Hindlimb muscle (tissue), 1 donor: ENCODE measurements around the gene CFAP221. TPM values are rescaled to one million over a fixed set of nuclear protein-coding genes. Genes with fewer than 3 reads are reported as not detected.

Source experiments
- DNase-seq: peaks from one replicate; pipeline ENCODE4 v3.0.0-alpha.2; 2013
- polyA plus RNA-seq: library from polyadenylated mRNA; unstranded; fragments of 120-200 nt; gene quantifications from one replicate; pipeline ENCODE4 v1.2.1, GENCODE V29; 2013; ENCODE audit not compliant: insufficient read length

The CFAP221 gene
- polyA plus RNA-seq, 1 donor, result 0.15 TPM

DNA sequence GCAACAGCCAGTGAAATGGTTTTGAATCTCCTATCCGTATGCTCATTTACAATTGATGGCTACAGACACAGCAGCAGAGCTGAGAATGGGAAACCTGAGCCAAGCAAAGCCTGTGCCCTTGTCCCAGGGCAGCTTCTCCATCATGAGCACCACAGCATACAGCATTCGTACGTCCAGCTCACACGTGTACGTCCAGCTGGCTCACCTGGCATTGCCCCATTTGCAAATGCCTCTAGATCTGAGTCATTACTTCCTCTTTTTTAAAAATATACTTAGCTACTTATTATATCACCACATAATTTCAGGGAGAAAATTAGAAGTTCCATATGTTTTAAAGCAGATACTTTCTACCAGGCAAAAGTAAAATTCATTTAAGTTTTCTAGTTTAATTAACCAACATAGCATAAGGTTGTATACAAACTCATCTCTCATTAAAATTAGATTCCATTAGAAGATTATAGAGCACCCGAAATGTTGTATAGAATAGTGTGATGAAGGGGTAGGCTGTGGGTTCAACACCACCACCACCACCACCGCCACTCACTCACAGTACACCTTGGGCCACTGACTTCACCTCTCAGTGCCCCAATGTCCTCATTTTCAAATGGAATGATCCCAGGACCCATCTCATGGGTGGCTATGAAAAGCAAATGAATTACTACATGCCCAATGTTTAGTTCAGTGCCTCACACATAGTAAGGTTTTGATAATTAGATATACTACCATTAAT lies 103.4 kb downstream of the CFAP221 start:
- DNase-seq, result no peak

DNA sequence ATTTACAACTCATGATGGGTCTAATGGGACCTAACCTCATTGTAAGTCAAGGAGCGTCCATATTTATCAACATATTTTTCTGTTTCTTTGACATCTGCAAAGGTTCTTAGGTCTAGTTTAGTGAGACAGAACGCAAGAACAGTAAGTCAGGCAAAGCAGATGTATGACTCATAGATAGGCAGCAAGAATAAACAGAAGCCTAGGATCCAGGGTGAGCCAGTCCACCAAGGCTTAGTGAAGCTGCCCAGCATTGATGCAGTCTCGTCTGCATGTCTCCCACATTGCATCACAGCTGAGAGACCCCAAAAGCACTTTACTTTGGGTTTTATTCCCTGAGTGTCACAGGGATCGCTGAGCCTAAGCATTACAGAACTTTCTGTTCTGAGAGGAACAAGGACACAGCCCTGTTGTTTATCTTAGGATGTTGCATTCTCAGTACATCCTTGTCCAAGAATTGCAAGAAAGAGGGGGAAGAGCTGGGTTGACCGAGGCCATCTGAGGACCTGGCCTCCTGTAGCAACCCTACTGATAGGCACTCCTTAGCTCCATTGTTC lies 105.2 kb downstream of the CFAP221 start:
- DNase-seq, result no peak

DNA sequence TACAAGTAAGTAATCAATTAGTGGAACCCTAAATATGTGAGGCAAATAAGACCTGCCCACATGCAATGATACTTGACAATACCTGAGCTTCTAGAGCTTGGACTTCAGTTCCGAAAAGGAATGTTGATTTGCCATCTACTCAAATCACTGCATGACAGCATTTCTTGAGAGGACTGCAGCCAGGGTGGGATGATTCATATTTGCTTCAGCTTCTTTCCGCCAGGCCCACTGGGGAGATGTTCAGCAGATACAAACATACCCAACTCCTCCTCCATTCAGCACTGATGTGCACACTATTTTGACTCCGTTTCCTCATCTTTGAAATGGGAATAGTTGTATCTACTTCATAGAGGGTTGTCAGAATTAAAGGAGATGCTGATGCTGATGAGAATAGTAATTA lies 106.0 kb downstream of the CFAP221 start:
- DNase-seq, result no peak

DNA sequence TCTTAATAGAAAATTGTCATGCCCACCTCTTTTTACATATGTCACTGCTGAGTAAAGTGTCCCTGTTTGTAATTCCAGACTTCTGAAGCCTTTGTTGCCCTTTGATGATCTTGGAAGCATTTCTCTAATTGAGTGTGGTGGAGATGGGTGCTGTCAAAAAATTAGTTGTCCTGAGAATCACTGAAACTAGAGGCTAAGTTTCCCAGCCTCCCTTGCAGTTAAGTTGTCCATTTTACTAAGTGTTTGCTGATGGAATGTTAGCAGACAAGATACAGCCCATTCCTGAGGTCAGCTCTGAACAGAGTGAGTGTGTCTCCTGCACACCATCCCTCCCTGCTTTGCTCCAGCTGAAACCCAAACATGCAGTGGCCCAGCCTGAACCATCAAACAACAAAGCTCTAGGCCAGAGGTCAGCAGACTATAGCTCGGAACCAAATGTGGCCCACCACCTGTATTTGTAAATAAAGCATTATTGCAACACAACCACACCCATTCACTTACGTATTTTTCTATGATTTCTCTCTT lies 106.7 kb downstream of the CFAP221 start:
- DNase-seq, result no peak

DNA sequence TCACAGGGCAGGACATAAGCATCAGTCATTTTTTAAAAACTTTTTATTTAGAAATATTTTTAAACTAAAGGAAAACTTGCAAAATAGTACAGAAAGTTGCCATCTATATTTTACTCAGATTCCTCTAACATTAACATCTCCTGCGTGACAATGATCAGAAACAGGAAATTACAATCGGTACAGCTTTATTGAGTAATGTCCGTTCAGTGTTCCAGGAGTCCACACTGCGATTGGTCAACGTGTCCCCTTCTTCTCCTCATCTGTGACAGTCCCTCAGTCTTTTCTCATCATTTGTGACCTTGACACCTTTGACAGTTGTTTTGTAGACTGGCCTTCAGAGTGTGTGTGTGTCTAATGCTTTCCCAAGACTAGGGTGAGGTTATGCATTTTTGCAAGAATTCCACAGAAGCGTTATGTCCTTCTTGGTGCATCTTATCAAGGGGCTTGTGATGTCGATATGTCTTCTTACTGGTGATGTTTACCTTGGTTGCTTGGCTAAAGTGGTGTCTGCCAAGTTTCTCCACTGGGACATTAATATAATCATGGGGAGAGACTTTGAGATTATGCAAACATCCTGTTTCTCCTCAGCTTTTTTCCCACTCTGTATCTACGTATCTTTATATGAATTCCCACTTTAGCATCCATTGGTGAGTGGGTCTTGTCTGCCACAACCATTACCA lies 113.4 kb downstream of the CFAP221 start:
- no peak for DNase-seq

DNA sequence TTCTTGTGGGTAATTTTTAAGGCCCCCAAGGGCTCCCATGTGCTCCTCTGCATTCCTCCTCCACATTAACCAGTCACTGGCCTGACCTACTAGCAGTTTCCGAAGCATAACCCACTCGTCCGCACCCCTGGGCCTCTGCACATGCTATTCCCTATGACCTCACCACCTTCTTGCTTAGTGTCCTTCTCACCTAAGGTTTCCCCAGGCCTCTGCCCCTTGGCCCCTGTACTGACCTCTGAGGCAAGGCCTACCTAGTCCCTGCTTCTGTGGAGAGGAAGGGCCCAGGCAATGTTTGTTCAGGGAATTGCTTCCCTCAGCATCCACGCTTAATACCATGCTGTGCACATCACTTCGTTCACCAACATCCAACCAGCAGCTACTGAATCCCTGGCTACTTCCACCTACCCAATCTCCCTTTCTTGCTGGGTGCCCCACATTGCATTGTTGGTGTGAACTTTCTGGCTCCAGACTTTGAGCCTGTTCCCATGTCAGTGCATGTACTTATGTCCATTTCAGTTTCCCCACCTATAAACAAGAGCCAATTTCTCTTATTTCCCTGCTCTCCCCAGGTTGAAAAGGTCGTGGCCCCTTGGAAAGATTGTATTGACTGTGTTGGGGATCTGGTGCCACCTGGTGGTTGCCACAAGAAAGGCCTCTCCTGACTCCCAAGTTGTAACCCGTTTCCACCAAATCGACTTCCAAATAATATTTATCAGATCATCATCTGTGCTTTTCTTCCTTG lies 115.5 kb downstream of the CFAP221 start:
- DNase-seq, result no peak

DNA sequence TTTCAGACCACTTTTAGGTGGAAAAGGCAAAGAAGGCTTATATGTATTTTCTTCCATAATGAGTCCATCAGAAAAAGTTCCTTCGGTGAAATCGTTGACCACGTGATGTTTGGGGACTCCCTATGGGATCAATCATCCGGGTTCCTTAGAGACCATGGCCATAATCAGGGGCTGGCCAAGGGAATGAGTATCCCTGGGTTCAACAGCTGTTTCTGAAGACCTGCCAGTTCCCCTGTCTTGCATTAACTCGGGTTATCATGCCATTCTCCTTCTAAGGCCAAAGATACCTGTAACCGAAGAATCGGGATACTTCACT lies 116.1 kb downstream of the CFAP221 start:
- DNase-seq, result no peak

DNA sequence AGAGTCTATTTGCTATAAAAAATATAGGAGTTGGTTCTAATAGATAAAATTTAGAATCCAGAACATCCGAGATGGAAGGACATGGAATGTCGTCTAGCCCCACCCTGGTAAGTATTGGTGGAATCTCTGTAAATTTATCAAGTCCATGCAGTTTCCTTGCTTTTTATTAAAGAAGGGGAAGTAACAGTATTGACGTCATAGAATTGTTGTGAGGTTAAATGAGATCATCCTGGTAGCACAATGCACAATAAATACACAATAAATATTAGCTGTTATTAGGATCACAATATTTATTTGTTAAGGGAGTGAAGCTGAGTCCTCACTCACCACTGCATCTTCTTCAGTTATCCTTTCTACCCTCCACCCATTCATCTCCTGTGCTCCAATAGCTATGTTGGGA lies 118.0 kb downstream of the CFAP221 start:
- DNase-seq, result no peak

DNA sequence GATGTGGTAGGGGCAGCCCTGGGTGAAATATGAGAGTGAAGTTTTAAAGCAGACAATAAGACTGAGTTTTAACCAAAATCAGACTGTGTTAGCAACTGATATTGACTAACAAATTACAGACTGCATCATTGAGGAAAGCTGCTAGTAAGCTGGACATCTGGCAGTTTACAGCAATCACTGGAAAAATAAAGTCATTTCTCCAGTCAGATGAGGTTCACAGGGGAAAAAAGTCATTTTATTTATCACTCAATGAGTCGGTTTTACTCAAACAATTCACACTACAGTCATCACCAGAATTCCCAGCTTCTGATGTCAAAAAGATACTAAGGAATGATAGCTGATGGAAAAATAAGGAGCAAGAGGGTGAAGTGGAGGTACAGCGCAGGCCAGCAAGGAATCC lies 124.3 kb downstream of the CFAP221 start:
- DNase-seq, result no peak

DNA sequence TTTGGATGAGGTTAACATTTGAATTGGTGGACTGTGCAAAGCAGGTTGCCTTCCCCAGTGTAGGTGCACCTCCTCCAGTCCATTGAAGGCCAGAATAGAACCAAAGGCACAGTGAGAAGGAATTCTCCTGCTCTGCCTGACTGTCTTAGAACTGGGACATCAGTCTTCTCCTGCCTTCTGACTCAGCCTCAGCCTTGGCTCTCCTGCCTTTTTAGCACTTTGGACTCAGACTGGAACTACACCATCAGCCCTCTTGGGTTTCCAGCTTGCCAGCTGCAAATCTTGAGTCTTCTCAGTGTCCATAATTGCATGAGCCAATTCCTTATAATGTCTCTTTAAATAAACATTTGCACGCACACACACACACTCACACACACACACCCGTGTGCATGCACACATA lies 126.8 kb downstream of the CFAP221 start:
- no peak for DNase-seq

DNA sequence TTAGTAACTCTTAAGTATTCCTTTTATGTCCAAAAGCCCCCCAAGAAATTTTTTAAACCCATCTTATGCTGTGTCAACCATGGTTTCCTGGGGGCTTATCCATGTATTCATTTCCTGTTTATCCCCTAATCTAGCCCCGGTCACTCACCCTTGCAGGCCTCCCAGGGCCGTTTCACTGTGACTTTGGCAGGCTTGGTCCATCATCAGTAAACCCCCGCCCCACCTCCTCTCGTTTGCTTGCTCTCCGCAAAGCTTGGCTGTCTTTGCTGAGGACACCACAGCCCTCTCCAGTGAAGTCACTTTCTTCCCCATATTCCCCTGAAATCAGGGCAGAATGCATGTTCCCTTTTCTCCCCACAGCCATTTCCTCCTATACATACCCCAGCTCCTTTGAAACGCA lies 127.5 kb downstream of the CFAP221 start:
- no peak for DNase-seq

DNA sequence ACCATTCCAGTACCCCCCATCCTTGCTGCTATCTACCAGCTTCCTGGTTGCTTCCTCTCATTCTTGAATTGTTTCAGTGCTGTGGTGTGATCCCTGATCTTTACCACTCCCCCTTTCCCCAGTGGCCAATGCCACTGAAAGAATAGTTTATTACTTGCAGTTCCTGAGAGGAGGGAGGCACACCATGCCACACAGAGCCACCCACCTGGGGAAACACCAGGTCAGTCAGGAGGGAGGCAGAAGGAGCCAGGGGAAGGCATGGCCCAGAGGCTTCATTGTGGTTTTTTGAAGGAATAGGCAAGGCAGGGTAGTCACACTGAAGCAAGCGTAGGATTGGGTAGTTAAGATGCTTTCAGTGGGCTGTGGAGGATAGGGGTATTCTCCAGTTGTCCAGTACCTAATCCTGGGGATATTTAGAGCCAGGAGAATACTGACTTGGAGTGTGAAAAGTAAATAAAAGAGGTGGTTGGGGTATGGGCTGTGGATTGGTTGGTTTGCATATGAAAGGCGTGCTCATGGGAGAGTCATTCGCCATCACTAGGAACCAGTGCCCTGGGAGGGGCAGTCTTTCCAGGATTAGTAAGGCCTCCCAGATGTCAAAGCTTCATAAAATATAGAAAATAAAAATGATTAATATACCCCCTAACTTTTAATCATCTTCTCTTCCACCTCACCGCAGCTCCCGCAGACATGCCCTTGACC lies 128.1 kb downstream of the CFAP221 start:
- DNase-seq, result no peak

DNA sequence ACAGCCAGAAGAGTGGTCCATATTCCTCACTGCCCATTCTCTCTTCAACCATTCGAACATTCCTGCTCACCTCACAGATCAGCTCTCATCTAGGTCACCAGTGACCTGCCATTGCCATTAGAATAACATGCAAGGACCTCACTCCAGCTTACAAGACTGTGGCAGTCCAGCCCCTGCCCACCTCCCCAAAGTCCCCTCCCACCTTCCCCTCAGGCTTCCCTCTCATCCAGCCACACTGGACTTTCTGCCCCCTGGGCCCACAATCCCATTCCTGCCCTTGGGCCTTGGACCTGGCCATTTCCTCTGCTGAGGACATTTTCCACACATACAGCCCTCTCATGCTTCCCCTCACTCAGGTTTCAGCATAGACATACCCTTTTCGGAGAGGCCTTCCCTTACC lies 129.5 kb downstream of the CFAP221 start:
- no peak for DNase-seq

DNA sequence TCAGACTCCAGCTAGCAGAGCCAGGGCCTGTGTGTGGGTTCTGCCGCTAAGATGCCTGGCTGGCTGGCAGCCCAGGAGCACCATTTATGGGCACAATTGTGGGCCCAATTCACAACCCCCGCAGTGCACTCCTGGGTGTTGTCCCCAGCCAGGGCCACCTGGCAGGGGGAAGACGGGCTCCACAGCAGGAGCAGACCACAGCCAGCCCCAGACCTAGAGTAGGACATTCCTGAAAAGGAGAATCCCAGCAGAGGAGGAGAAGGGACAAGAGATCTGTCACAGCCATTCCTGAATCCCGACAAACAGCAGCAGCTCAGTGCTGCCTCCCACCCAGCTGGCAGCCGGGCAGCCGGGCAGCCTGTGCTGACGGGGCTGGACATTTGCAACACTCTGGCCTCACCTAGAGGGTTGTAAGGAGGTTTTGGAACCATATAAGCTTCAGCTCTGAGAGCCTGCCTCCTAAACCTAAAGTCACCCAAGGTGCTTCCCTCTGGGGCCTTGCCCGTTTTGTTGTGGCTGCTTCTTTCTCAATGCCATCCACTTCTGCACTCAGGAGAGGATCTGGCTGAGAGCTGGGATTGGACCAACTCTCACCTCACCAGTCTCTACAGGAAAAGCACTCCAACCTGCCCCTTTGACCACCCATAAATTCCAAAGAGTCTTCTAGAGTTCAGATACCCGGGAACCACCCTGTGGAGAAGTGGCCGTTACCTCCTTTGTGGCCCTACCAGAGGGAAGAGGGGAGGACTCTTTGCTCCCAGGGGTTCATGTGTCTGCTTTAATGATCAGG lies 130.7 kb downstream of the CFAP221 start:
- no peak for DNase-seq

DNA sequence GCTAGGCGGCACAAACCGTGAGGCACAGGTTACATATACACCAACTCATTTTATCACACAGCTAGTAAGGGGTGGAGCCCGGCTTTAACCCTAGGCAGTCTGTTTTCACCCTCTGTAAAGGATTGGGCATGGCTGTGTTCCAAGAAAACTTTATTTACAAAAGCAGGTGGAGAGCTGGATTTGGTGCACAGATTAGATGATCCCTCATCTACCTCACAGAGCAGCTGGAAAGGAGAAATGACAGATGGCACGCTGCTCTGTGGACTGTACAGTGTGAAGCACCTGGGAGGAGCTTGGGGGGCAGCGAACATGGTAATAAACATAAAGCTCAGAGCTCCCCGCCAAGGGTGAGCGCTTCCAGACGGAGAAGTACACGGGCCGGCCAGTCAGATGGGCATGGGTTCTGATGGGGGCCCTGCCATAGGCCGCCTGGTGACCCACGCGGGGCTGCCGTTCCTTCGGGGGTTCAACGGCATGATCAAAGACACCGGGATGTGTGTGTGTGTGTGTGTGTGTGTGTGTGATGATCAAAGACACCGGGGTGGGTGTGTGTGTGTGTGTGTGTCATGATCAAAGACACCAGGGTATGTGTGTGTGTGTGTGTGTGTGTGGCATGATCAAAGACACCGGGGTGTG lies 133.9 kb downstream of the CFAP221 start:
- no peak for DNase-seq

DNA sequence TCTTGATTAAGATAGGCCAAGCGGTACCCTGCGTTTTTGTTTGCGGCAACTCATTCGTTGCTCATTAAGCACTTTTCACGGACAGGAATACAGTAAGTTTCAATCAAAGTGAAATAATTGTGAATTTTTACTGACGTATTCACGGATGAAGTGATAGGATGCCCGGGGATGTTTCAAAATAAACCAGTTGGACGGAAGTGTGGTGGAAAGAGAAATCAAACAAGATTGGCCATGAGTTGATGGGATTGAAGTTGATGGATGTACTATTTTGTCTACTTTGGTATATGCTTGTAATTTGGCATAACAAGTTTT lies 135.2 kb downstream of the CFAP221 start:
- DNase-seq, result no peak

DNA sequence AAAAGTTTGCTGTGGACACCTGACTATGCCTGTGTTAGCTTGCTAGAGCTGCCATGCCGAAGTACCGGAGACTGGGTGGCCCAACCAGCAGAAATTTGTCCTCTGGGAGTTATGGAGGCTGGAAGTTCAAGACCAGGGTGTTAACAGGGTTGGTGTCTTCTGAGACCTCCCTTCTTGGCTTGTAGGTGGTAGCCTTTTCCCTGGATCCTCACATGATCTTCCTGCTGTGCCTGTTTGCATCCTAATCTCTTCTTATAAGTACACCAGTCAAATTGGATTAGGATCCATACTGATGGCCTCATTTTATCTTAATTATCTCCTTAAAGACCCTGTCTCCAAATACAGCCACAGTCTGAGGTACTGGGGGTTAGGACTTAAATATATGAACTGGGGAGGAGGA lies 135.6 kb downstream of the CFAP221 start:
- no peak for DNase-seq

DNA sequence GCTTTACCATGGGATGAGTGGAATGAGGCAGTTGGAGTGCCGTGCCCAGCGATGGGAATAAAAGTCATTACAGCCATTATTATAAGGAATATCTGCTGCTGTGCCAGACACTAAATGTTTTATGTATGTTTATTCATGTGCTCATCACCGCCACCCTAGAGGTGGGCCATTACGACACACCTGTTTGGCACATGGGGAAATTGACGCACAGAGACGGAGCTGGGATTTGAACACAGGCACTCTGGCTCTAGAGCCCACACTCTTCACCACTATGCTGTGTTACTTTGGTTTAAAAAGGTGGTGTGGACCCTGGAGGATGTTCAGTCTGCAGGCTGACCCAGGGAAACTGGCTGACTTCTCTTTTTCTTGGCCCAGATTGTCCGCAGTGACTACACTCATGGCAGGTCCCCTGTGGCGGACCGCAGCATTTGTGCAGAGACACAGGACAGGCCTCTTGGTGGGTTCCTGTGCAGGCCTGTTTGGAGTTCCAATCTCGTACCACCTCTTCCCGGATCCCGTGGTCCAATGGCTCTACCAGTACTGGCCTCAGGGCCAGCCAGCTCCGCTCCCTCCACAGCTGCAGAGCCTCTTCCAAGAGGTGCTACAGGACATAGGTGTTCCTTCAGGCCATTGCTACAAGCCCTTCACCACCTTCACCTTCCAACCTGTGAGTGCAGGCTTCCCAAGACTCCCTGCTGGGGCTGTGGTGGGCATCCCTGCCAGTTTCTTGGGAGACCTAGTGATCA lies 136.4 kb downstream of the CFAP221 start:
- DNase-seq, result no peak

DNA sequence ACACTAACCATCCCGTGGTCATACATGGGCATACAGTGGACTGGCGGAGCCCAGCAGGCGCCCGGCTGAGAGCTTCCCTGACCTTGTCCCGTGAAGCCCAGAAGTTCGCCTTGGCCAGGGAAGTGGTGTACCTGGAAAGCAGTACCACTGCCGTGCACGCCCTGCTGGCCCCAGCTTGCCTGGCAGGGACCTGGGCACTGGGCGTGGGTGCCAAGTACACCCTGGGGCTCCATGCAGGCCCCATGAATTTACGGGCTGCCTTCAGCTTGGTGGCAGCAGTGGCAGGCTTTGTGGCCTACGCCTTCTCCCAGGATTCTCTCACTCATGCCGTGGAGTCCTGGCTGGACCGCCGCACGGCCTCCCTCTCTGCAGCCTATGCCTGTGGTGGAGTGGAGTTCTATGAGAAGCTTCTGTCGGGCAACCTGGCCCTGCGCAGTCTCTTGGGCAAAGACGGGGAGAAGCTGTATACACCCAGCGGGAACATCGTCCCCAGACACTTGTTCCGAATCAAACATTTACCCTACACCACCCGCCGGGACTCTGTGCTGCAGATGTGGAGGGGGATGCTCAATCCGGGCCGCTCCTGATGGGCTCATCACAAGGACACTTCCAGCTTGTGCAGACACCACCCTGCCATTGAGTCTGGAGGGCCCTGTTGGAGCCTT lies 137.1 kb downstream of the CFAP221 start:
- no peak for DNase-seq

DNA sequence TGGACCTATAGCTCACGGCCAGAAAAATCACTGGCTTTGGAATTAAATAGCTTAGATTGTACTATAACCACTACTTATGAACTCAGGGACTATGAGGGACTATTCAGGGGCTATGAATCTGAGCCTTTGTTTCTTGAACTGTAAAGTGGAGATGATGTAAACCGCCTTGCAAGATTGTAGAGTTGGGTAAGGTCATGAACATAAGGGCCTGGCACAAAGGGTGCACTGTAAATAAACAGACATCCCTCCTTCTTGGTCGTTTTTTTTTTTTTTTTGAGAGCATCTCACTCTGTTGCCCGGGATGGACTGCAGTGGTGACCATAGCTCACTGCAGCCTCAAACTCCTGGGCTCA lies 137.6 kb downstream of the CFAP221 start:
- no peak for DNase-seq
